A673 (cell line): Measurements from ENCODE around the gene ST3GAL2.

Experiments
- CTCF ChIP-seq: fragments of 300-800, 200-600 bp; sonication (generic); conservative IDR thresholded peaks from 2 replicates; pipeline ENCODE4 v1.5.1; 2017; ENCODE audit warnings: low read depth, mild to moderate bottlenecking, antibody characterized with exemption, low read length, moderate library complexity, mixed read lengths
- EZH2 ChIP-seq: fragments of 200-600 bp; sonication (generic); IDR thresholded peaks from 2 replicates; pipeline ENCODE4 v1.6.1; 2017; ENCODE audit warnings: borderline replicate concordance, low read depth, mild to moderate bottlenecking, mixed read lengths, antibody characterized with exemption, low read length; ENCODE audit not compliant: poor library complexity, severe bottlenecking

DNA sequence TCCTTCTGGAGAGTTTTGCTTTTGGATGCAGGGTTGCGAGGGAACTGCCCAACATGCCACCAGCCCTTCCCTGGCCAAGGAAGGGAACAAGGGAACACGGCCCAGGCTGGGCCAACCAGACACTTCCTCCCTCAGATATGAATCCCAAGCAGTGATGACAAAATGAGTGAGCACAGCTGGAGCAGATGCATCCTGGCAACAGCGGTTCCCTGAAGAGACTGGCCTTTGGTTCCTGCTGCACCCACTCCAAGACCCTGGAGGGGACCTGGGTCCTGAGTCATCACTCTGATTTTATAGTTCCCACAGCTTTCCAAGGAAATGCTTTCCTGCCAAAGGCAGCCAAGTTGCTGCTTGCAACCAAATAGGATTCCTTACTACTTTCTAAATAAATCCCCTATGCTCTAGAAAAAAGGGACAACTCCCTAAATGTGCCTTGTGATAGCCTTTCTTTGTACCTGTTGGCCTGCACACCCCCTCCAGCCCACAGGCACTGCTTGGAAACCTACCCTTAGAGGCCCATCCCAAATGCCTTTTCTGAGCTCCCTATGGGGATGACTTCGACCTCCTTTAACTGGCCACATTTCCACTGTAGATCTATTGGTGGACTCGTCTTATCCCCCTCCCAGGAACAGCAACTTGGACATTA lies 5.3 kb downstream of the ST3GAL2 start:
- no peak for TF ChIP-seq CTCF
- no peak for TF ChIP-seq EZH2
